Psoas muscle (tissue), 8 donors: ENCODE results near the gene CLIC3. TPM values are rescaled to one million over a fixed set of nuclear protein-coding genes. Genes with fewer than 3 reads are reported as not detected.

Source experiments
- ATAC-seq, 4 donors: fragments of 200-7000 bp; cut with Tn5 transposase; one replicate each; pipeline ENCODE4 v1.9.1; 2020; ENCODE audit warnings: moderate library complexity in 3 of 4, mild to moderate bottlenecking in 2 of 4
- DNase-seq, 2 donors: peaks; one replicate each; pipeline ENCODE4 v3.0.0-alpha.2; 2020
- H3K27ac ChIP-seq: fragments of 200-600 bp; one replicate; pipeline ENCODE4 v1.8.0; 2022
- H3K27me3 ChIP-seq, 3 donors: fragments of 200-600 bp in 1 of 3; one replicate each; pipeline versions ENCODE4 v1.6.1 to v1.8.0; 2013 to 2022; ENCODE audit warnings: low read length in 2 of 3, mild to moderate bottlenecking in 2 of 3, moderate library complexity in 1 of 3; ENCODE audit not compliant: insufficient read depth in 3 of 3
- H3K36me3 ChIP-seq, 2 donors: fragments of 200-600 bp in 1 of 2; one replicate each; pipeline versions ENCODE4 v1.6.1 to v1.8.0; 2013 to 2022; ENCODE audit warnings: low read depth in 1 of 2, mild to moderate bottlenecking in 1 of 2, moderate library complexity in 1 of 2; ENCODE audit not compliant: insufficient read depth in 1 of 2
- H3K4me1 ChIP-seq: fragments of 200-600 bp; one replicate; pipeline ENCODE4 v1.8.0; 2022
- H3K4me3 ChIP-seq: fragments of 200-600 bp; one replicate; pipeline ENCODE4 v1.8.0; 2022; ENCODE audit warnings: mild to moderate bottlenecking
- H3K9me3 ChIP-seq: fragments of 200-600 bp; one replicate; pipeline ENCODE4 v1.8.0; 2022
- CTCF ChIP-seq: fragments of 200-600 bp; IDR thresholded peaks from one replicate; pipeline ENCODE4 v1.8.0; 2022; ENCODE audit warnings: antibody characterized with exemption
- WGBS, 3 donors: extraction: QIAGEN DNeasy Blood & Tissue Kit; methylation state at CpG; one replicate each; pipeline versions ENCODE4 v1.1.6 to v1.1.7; 2013; 5-methylcytosine and 5-hydroxymethylcytosine counted together
- intact Hi-C, 2 donors: fragments of 100-400 bp; cut with DNase I; formaldehyde crosslinking; loops; one replicate each; pipeline versions ENCODE4 v1.11.0 to v1.14.2; 2022
- polyA plus RNA-seq, 3 donors: library from polyadenylated mRNA; stranded (reverse); fragments of 200-250 nt; gene quantifications; one replicate each; pipeline ENCODE4 v1.2.3, GENCODE V29; 2013
- total RNA-seq, 4 donors: library from RNA; stranded (reverse); fragmentation: NEBNext Ultra II Directional in 2 of 4; extraction: Animal tissue kit (Norgen Biotek cat#: 25700) in 2 of 4; gene quantifications; one replicate each; pipeline versions ENCODE4 v1.2.1 to v1.2.4, GENCODE V29; 2021 to 2023
- donor health status: healthy with polysubstance abuse.
- donor health status: DM: no; HTN: no; CAD: no; lungs with moderate emphysema.
- donor health status: Bipolar disorder and iron deficiency.
- donor health status: healthy.
- donor health status: DM: yes; HTN: yes; CAD: no.
- donor health status: DM: no; HTN: no; CAD: no.
- donor health status: DM: no; HTN: no; CAD: no.
- donor health status: DM: yes; HTN: yes; CAD: no.

Gene CLIC3
- total and polyA plus RNA-seq, 7 donors, result 0.38 to 0.94 (median 0.67) TPM; not detected in 1

- H3K9me3 ChIP-seq, result no peaks in the 10 kb centered on the region
- TF ChIP-seq CTCF, result no peak
- WGBS, 3 donors, result 2 to 3% (median 3%) methylated on average over 40 to 63 of the region's 63 CpGs
Measured at GRCh38 chr9:136949817-136950655, 46.3 kb downstream of the CLIC3 start.

GRCh38 chr9:136949239-136949816, 47.0 kb downstream of the CLIC3 start:
- WGBS, 3 donors, result 17 to 23% (median 18%) methylated on average over 17 to 22 of the region's 22 CpGs
- H3K27ac ChIP-seq, result peak overlapping the region; percentile 87
- H3K9me3 ChIP-seq, result no peaks in the 10 kb centered on the region
- DNase-seq, result peak in 1 of 2 donors; percentile 13
- no peak for TF ChIP-seq CTCF
- H3K27me3 ChIP-seq, result no peaks in the 10 kb centered on the region
- ATAC-seq, result peak in 3 of 4 donors; percentile 1 to 6 (median 2)
- intact Hi-C loops, result loop anchor here (2.0 to 5.0 kb wide), 3 partner anchors 43 to 102 kb away; partner anchors contain the start of genes PAXX (in 1 of the 2) and PHPT1 (in 1 of the 2)
- H3K4me3 ChIP-seq, result peak overlapping the region; percentile 85
- H3K4me1 ChIP-seq, result peaks cover 20% of the 10 kb centered on the region
- H3K36me3 ChIP-seq, result no peaks in the 10 kb centered on the region

More at GRCh38 chr9:136949817-136950655, 46.3 kb downstream of the CLIC3 start:
- DNase-seq (peak; percentile 94 to 96), ATAC-seq (peak; percentile 87 to 93 (median 89))
- peaks cover 20% of the 10 kb centered on the region for H3K4me1 ChIP-seq
- H3K36me3 ChIP-seq, result no peaks in the 10 kb centered on the region
- intact Hi-C loops, result loop anchor here (2.0 to 5.0 kb wide), 4 partner anchors 42 to 158 kb away; partner anchors contain the start of genes PAXX (in 1 of the 2), PHPT1 (in 1 of the 2) and TMEM141 (in 1 of the 2)
- H3K27me3 ChIP-seq, result no peaks in the 10 kb centered on the region
- H3K27ac ChIP-seq, result peak overlapping the region; percentile 87
- H3K4me3 ChIP-seq, result peak overlapping the region; percentile 85

- Histone ChIP-seq H3K4me3 (no peak overlapping the region), H3K27ac (peak overlapping the region; percentile 87), H3K4me1 (peaks cover 20% of the 10 kb centered on the region), H3K9me3 (no peaks in the 10 kb centered on the region), H3K27me3 (no peaks in the 10 kb centered on the region), H3K36me3 (peaks cover 0 to 3% of the 10 kb centered on the region in 2 donors)
- DNase-seq, result peak; percentile 59 to 79
- ATAC-seq, result no peak
- peak; percentile 41 for TF ChIP-seq CTCF
- WGBS, 3 donors, result 37 to 44% (median 39%) methylated on average over 15 of the region's 15 CpGs
- intact Hi-C loops, result loop anchor here (2.0 to 5.0 kb wide), 3 partner anchors 44 to 101 kb away; partner anchors contain the start of genes PAXX (in 1 of the 2) and PHPT1 (in 1 of the 2)
Measured at GRCh38 chr9:136947955-136948510, 48.3 kb downstream of the CLIC3 start.

GRCh38 chr9:136947028-136947891, 49.1 kb downstream of the CLIC3 start:
- H3K27me3 ChIP-seq, result no peaks in the 10 kb centered on the region
- H3K4me3 ChIP-seq, result peak overlapping the region; percentile 43
- DNase-seq (peak; percentile 32 to 60), ATAC-seq (peak in 3 of 4 donors; percentile 6 to 15 (median 10))
- no peak for TF ChIP-seq CTCF
- no peaks in the 10 kb centered on the region for H3K9me3 ChIP-seq
- WGBS, 3 donors, result 26 to 37% (median 30%) methylated on average over 25 to 26 of the region's 26 CpGs
- peaks cover 26% of the 10 kb centered on the region for H3K4me1 ChIP-seq
- peaks cover 6 to 11% of the 10 kb centered on the region in 2 donors for H3K36me3 ChIP-seq
- H3K27ac ChIP-seq, result peak overlapping the region; percentile 87
- intact Hi-C loops, result loop anchor here (5.0 kb wide), 2 partner anchors 45 to 100 kb away; partner anchors contain the start of genes PAXX (in 1 of the 2) and PHPT1 (in 1 of the 2)
